ENCODE results near the gene EXOC6. TPM values are rescaled to one million over a fixed set of nuclear protein-coding genes. Genes with fewer than 3 reads are reported as not detected.

Gene EXOC6
- total and polyA plus RNA-seq, 2 donors from 2014 or later = 9.5 to 17.0 TPM

DNA sequence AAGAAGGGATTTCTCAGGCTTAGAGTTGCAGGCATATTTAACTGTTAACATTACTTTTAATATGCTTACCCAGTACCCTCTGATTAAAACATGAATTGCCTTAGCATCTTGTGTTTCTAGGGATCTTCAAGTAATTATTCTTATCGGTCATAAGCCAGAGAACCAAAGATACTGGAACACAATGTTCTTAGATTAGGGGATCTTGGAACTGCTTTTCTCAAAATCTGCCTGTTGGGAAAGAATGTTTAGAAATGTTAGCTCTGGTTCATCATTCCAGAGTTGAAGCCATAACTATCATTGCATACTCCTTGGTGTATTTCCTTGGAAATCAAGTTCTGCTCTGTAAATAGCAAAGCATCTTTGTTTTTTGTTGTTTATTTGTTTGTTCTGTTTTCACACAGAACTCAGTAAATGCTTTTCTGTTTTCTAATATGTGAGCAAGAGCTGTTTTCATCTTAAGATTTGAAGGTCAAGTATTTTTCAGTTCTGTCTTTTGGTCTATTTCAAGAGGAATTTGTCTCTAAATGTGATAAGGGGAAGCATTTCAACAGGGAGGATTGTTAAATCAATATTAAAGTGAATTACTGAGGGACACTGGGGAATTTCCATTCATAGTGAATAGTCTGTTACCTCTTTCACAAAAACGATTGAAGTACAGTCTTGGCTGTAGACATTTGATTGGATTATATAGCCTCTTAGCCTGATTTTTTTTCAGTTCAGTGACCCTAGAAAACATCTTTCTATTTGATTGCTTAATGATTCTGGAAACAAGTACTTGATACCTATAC is 109.1 kb downstream of the EXOC6 start:
- TF ChIP-seq, protein P1, sequence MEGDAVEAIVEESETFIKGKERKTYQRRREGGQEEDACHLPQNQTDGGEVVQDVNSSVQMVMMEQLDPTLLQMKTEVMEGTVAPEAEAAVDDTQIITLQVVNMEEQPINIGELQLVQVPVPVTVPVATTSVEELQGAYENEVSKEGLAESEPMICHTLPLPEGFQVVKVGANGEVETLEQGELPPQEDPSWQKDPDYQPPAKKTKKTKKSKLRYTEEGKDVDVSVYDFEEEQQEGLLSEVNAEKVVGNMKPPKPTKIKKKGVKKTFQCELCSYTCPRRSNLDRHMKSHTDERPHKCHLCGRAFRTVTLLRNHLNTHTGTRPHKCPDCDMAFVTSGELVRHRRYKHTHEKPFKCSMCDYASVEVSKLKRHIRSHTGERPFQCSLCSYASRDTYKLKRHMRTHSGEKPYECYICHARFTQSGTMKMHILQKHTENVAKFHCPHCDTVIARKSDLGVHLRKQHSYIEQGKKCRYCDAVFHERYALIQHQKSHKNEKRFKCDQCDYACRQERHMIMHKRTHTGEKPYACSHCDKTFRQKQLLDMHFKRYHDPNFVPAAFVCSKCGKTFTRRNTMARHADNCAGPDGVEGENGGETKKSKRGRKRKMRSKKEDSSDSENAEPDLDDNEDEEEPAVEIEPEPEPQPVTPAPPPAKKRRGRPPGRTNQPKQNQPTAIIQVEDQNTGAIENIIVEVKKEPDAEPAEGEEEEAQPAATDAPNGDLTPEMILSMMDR (IDR thresholded peaks at IDR 0.05; ENCODE audit: borderline replicate concordance, extremely low read depth, insufficient read depth) = no peak
- Histone ChIP-seq H3K9ac (ENCODE audit: low read length in 3 of 3) (no peak overlapping the region), H3K4me1 (ENCODE audit: control insufficient read depth in 2 of 3, insufficient read depth in 2 of 3, low read depth in 1 of 3, low read length in 3 of 3) (no peaks in the 10 kb centered on the region), H3K9me3 (ENCODE audit: control insufficient read depth in 2 of 3, insufficient read depth in 1 of 3, low read length in 3 of 3) (no peaks in the 10 kb centered on the region), H3K4me3 (ENCODE audit: low read length in 3 of 3) (no peak overlapping the region), H3K27me3 (ENCODE audit: control insufficient read depth, insufficient read depth, low read length) (no peaks in the 10 kb centered on the region), H3K27ac (ENCODE audit: low read depth in 2 of 2, low read length in 2 of 2) (no peak overlapping the region), H3K36me3 (ENCODE audit: control insufficient read depth in 2 of 3, insufficient read depth in 3 of 3, low read length in 3 of 3) (no peaks in the 10 kb centered on the region)
- intact Hi-C loops (cut with DNase I) = no loop called here
- FAIRE-seq (no peak), DNase-seq (no peak)

DNA sequence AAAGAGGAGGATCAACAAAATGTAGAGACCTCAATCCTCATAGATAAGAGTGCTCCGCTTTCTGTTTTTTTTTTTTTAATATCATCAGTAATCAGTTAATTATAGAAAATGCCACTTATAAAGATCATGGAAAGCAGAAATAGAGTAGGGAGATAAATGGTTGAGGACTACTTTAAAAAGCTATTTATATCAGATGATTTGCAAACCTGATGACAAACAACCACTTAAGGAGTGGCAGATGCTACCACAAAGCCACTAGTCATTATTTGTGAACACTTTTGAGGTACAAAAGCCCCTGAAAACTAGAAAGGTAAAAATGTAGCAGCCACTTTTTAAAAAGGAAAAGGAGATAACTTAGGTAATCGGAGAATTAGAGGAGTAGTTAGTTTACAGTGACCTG is 113.3 kb downstream of the EXOC6 start:
- no peaks in the 10 kb centered on the region for H3K27me3 ChIP-seq (ENCODE audit: control insufficient read depth, insufficient read depth, low read length)
- intact Hi-C loops (cut with DNase I) = no loop called here
- FAIRE-seq = no peak

DNA sequence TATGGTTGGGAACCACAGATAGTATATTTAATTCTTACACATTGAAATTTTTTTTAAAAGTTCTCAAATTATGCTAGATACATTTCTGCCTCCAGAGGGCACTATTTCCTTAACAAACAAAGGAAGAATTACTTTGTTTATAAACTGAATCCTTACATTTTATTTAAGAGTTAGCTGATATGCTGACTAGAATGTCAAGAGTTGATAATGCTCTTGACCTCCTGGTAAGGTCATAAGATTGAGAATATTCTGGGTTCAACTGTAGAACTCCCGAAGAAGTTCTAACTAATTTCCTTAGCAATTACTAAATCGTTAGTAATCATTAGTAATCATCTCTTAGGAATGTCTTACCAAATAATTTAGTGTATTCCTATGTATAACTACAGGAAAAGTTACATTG is 117.0 kb downstream of the EXOC6 start:
- Histone ChIP-seq H3K36me3 (ENCODE audit: control insufficient read depth in 2 of 3, insufficient read depth in 3 of 3, low read length in 3 of 3) (no peaks in the 10 kb centered on the region), H3K4me3 (ENCODE audit: low read length in 3 of 3) (peak overlapping the region in 1 of 3 donors; percentile 22), H3K4me1 (ENCODE audit: control insufficient read depth in 2 of 3, insufficient read depth in 2 of 3, low read depth in 1 of 3, low read length in 3 of 3) (no peaks in the 10 kb centered on the region), H3K27me3 (ENCODE audit: control insufficient read depth, insufficient read depth, low read length) (no peaks in the 10 kb centered on the region), H3K27ac (ENCODE audit: low read depth in 2 of 2, low read length in 2 of 2) (no peak overlapping the region), H3K9ac (ENCODE audit: low read length in 3 of 3) (no peak overlapping the region), H3K9me3 (ENCODE audit: control insufficient read depth in 2 of 3, insufficient read depth in 1 of 3, low read length in 3 of 3) (no peaks in the 10 kb centered on the region)
- DNase-seq = peak in 2 of 5 donors; percentile 66 to 82
- intact Hi-C loops (cut with DNase I) = no loop called here
- FAIRE-seq = peak; percentile 93
- TF ChIP-seq, protein P1 (IDR thresholded peaks at IDR 0.05; ENCODE audit: borderline replicate concordance, extremely low read depth, insufficient read depth) = peak; percentile 48

More for the DNA sequence above, 113.3 kb downstream of the EXOC6 start:
- Histone ChIP-seq H3K4me3 (ENCODE audit: low read length in 3 of 3) (no peak overlapping the region), H3K9ac (ENCODE audit: low read length in 3 of 3) (no peak overlapping the region), H3K4me1 (ENCODE audit: control insufficient read depth in 2 of 3, insufficient read depth in 2 of 3, low read depth in 1 of 3, low read length in 3 of 3) (no peaks in the 10 kb centered on the region), H3K36me3 (ENCODE audit: control insufficient read depth in 2 of 3, insufficient read depth in 3 of 3, low read length in 3 of 3) (no peaks in the 10 kb centered on the region), H3K9me3 (ENCODE audit: control insufficient read depth in 2 of 3, insufficient read depth in 1 of 3, low read length in 3 of 3) (no peaks in the 10 kb centered on the region), H3K27ac (ENCODE audit: low read depth in 2 of 2, low read length in 2 of 2) (no peak overlapping the region)
- TF ChIP-seq, protein P1 (IDR thresholded peaks at IDR 0.05; ENCODE audit: borderline replicate concordance, extremely low read depth, insufficient read depth) = no peak
- DNase-seq = no peak

Data from kidney (tissue), 14 donors.